ENCODE data around the gene ADORA1.
A peak's percentile ranks its signal among the peaks of the same experiment; 100 is the strongest.

ADORA1 gene

GRCh38 chr1:203199002-203199401 is 71.5 kb downstream of the ADORA1 start:
- H3K4me1 ChIP-seq (ENCODE audit: control insufficient read depth, insufficient read depth, low read length), result peaks cover 7% of the 10 kb centered on the region

DNA sequence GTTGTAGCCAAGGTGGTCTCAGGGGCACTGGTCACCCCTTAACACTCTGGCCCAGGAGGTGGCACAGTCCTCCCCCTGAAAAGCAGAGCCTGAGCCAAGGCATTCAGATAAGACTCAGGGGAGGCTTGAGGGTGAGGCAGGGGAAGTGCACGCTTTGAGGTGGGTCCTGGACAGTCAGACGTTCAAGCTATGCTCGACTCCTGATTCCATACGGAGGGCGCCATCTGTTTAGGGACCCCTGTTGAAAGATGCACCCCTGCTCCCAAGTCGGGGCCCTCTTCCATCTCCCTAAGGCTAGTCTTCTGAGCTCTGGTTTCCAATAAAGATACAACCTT is 71.9 kb downstream of the ADORA1 start:
- H3K4me3 ChIP-seq (ENCODE audit: low read length in 2 of 2), result no peak overlapping the region
- no peaks in the 10 kb centered on the region for H3K9me3 ChIP-seq (ENCODE audit: control insufficient read depth in 2 of 2, low read length in 2 of 2)
- H3K27ac ChIP-seq (ENCODE audit: low read length), result no peak overlapping the region

More at GRCh38 chr1:203199002-203199401, 71.5 kb downstream of the ADORA1 start:
- Histone ChIP-seq H3K9me3 (ENCODE audit: control insufficient read depth in 2 of 2, low read length in 2 of 2) (no peaks in the 10 kb centered on the region), H3K36me3 (ENCODE audit: control insufficient read depth in 2 of 2, insufficient read depth in 2 of 2, low read length in 2 of 2) (no peaks in the 10 kb centered on the region), H3K27me3 (ENCODE audit: control insufficient read depth in 1 of 2, insufficient read depth in 2 of 2, low read length in 2 of 2) (peaks cover 0 to 4% of the 10 kb centered on the region in 2 donors), H3K9ac (ENCODE audit: low read length in 2 of 2) (no peak overlapping the region), H3K4me3 (ENCODE audit: low read length in 2 of 2) (no peak overlapping the region), H3K27ac (ENCODE audit: low read length) (no peak overlapping the region)

DNA sequence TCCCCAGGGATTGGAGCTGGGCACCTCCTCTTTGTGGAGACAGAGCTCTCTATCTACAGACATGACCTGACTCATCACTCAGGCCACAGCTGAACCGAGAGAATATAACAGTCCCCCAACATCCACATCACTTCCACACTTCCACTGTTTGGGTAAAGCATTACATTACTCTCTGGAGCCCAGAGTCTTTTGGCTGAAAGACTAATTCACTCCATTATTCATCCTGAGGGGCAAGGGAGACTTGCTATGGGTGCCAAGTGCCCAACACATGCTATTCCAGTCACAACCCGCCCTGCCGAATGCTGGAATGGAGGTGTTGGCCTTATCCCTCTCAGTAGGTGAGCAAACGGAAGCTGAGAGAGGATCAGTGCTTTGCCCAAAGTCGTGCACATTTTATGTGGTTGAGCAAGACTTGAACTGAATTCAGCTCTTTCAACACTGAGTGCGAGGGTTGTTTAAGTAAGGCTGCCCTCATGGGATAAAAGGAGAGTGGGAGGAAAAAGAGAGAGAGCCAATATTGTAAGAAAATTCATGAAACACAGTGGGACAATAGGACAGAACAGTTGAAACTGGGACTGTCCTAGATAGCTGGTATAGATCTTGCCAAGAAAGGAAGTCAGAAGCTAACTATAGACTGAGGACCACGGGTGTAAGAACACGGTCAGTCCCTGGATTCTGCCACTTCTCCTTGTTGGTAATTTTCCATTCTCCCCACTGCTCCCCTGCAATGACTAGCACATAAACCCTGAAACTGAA is 72.5 kb downstream of the ADORA1 start:
- no peaks in the 10 kb centered on the region for H3K36me3 ChIP-seq (ENCODE audit: control insufficient read depth in 2 of 2, insufficient read depth in 2 of 2, low read length in 2 of 2)
- peaks cover 10% of the 10 kb centered on the region for H3K4me1 ChIP-seq (ENCODE audit: control insufficient read depth, insufficient read depth, low read length)
- no peak overlapping the region for H3K4me3 ChIP-seq (ENCODE audit: low read length in 2 of 2)
- H3K27me3 ChIP-seq (ENCODE audit: control insufficient read depth in 1 of 2, insufficient read depth in 2 of 2, low read length in 2 of 2), result peaks cover 0 to 4% of the 10 kb centered on the region in 2 donors
- peak overlapping the region in 1 of 2 donors; percentile 21 for H3K9ac ChIP-seq (ENCODE audit: low read length in 2 of 2)
- no peak overlapping the region for H3K27ac ChIP-seq (ENCODE audit: low read length)
- no peaks in the 10 kb centered on the region for H3K9me3 ChIP-seq (ENCODE audit: control insufficient read depth in 2 of 2, low read length in 2 of 2)

More for the DNA sequence above, 71.9 kb downstream of the ADORA1 start:
- no peak overlapping the region for H3K9ac ChIP-seq (ENCODE audit: low read length in 2 of 2)
- H3K4me1 ChIP-seq (ENCODE audit: control insufficient read depth, insufficient read depth, low read length), result peaks cover 7% of the 10 kb centered on the region
- H3K36me3 ChIP-seq (ENCODE audit: control insufficient read depth in 2 of 2, insufficient read depth in 2 of 2, low read length in 2 of 2), result no peaks in the 10 kb centered on the region
- peaks cover 0 to 4% of the 10 kb centered on the region in 2 donors for H3K27me3 ChIP-seq (ENCODE audit: control insufficient read depth in 1 of 2, insufficient read depth in 2 of 2, low read length in 2 of 2)

GRCh38 chr1:203200916-203201315 is 73.4 kb downstream of the ADORA1 start:
- Histone ChIP-seq H3K4me3 (ENCODE audit: low read length in 2 of 2) (no peak overlapping the region), H3K36me3 (ENCODE audit: control insufficient read depth in 2 of 2, insufficient read depth in 2 of 2, low read length in 2 of 2) (no peaks in the 10 kb centered on the region), H3K27ac (ENCODE audit: low read length) (no peak overlapping the region), H3K9ac (ENCODE audit: low read length in 2 of 2) (no peak overlapping the region), H3K9me3 (ENCODE audit: control insufficient read depth in 2 of 2, low read length in 2 of 2) (no peaks in the 10 kb centered on the region), H3K27me3 (ENCODE audit: control insufficient read depth in 1 of 2, insufficient read depth in 2 of 2, low read length in 2 of 2) (peaks cover 3 to 4% of the 10 kb centered on the region in 2 donors), H3K4me1 (ENCODE audit: control insufficient read depth, insufficient read depth, low read length) (peaks cover 10% of the 10 kb centered on the region)

DNA sequence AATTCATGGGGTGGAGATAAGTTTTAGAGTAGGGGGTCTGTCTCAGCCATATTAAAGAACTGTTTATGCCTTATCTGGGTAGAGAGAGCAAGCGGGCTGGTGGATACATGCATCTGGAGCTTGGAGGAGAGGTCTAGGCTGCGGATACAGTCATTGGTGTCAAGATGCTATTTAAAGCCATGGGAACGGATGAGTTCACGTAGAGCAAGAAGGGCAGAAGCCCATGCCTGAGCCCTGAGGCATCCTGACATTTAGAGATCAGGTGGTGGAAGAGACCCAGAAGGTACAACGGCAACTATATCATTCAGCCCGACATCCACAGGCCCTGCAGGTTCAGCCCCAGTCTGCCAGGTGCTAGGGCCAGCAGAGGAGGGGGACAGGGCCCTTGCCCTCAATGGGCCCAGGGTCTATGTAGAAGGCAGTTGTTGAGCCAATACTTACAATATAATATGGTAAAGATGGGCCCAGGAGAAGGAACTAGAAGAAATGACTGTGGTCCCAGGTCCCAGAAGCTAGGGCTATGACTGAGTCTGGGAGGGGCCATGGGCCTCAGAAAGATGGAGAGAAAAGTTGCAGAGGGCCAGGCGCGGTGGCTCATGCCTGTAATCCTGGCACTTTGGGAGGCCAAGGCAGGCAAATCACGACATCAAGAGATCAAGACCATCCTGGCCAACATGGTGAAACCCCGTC is 74.1 kb downstream of the ADORA1 start:
- Histone ChIP-seq H3K27ac (ENCODE audit: low read length) (no peak overlapping the region), H3K4me1 (ENCODE audit: control insufficient read depth, insufficient read depth, low read length) (peaks cover 10% of the 10 kb centered on the region), H3K4me3 (ENCODE audit: low read length in 2 of 2) (no peak overlapping the region), H3K27me3 (ENCODE audit: control insufficient read depth in 1 of 2, insufficient read depth in 2 of 2, low read length in 2 of 2) (peaks cover 3 to 4% of the 10 kb centered on the region in 2 donors), H3K9ac (ENCODE audit: low read length in 2 of 2) (no peak overlapping the region), H3K9me3 (ENCODE audit: control insufficient read depth in 2 of 2, low read length in 2 of 2) (no peaks in the 10 kb centered on the region), H3K36me3 (ENCODE audit: control insufficient read depth in 2 of 2, insufficient read depth in 2 of 2, low read length in 2 of 2) (no peaks in the 10 kb centered on the region)

- Histone ChIP-seq H3K9me3 (ENCODE audit: control insufficient read depth in 2 of 2, low read length in 2 of 2) (no peaks in the 10 kb centered on the region), H3K27me3 (ENCODE audit: control insufficient read depth in 1 of 2, insufficient read depth in 2 of 2, low read length in 2 of 2) (peaks cover 3 to 4% of the 10 kb centered on the region in 2 donors), H3K27ac (ENCODE audit: low read length) (no peak overlapping the region), H3K36me3 (ENCODE audit: control insufficient read depth in 2 of 2, insufficient read depth in 2 of 2, low read length in 2 of 2) (no peaks in the 10 kb centered on the region), H3K4me1 (ENCODE audit: control insufficient read depth, insufficient read depth, low read length) (peaks cover 10% of the 10 kb centered on the region), H3K9ac (ENCODE audit: low read length in 2 of 2) (no peak overlapping the region), H3K4me3 (ENCODE audit: low read length in 2 of 2) (no peak overlapping the region)
Measured at GRCh38 chr1:203202431-203203245, 75.1 kb downstream of the ADORA1 start.

GRCh38 chr1:203204756-203205155 is 77.2 kb downstream of the ADORA1 start:
- no peaks in the 10 kb centered on the region for H3K9me3 ChIP-seq (ENCODE audit: control insufficient read depth in 2 of 2, low read length in 2 of 2)
- H3K9ac ChIP-seq (ENCODE audit: low read length in 2 of 2), result no peak overlapping the region
- no peaks in the 10 kb centered on the region for H3K36me3 ChIP-seq (ENCODE audit: control insufficient read depth in 2 of 2, insufficient read depth in 2 of 2, low read length in 2 of 2)
- no peak overlapping the region for H3K4me3 ChIP-seq (ENCODE audit: low read length in 2 of 2)
- peaks cover 3 to 4% of the 10 kb centered on the region in 2 donors for H3K27me3 ChIP-seq (ENCODE audit: control insufficient read depth in 1 of 2, insufficient read depth in 2 of 2, low read length in 2 of 2)
- no peak overlapping the region for H3K27ac ChIP-seq (ENCODE audit: low read length)
- H3K4me1 ChIP-seq (ENCODE audit: control insufficient read depth, insufficient read depth, low read length), result peaks cover 3% of the 10 kb centered on the region

DNA sequence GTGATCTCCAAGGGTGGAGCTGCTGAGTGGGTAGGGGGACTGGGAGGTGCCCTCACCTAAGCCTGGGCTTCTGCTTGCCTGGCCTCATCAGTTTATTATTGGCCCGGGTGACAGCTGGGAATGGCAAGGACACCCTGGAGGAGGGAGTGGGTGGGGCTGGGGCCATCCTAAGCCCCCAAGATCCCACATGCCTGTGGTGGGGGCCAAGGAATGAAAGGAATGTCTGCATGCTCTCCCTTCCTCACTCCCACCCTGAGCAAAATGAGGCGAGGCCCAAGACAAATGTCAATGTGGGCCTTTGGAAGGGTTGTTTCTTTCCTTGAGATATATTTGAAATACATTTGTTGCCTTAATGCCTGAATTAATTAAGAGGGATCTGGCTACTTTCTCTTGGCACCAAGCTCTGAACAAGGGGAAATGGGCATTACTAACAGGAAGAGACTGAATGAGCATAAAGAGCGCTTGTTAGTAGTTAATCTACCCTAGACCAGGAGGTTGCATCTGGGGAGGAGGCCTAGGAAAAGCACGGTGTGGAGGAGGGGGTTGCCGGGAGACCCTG is 78.7 kb downstream of the ADORA1 start:
- H3K4me1 ChIP-seq (ENCODE audit: control insufficient read depth, insufficient read depth, low read length), result peaks cover 3% of the 10 kb centered on the region
- H3K9ac ChIP-seq (ENCODE audit: low read length in 2 of 2), result no peak overlapping the region
- peaks cover under 1 to 3% of the 10 kb centered on the region in 2 donors for H3K27me3 ChIP-seq (ENCODE audit: control insufficient read depth in 1 of 2, insufficient read depth in 2 of 2, low read length in 2 of 2)
- H3K36me3 ChIP-seq (ENCODE audit: control insufficient read depth in 2 of 2, insufficient read depth in 2 of 2, low read length in 2 of 2), result no peaks in the 10 kb centered on the region
- no peak overlapping the region for H3K27ac ChIP-seq (ENCODE audit: low read length)
- H3K9me3 ChIP-seq (ENCODE audit: control insufficient read depth in 2 of 2, low read length in 2 of 2), result no peaks in the 10 kb centered on the region
- H3K4me3 ChIP-seq (ENCODE audit: low read length in 2 of 2), result no peak overlapping the region

GRCh38 chr1:203207751-203208150 is 80.2 kb downstream of the ADORA1 start:
- H3K4me1 ChIP-seq (ENCODE audit: control insufficient read depth, insufficient read depth, low read length), result peaks cover 3% of the 10 kb centered on the region
- H3K9ac ChIP-seq (ENCODE audit: low read length in 2 of 2), result no peak overlapping the region
- peaks cover 0 to 3% of the 10 kb centered on the region in 2 donors for H3K27me3 ChIP-seq (ENCODE audit: control insufficient read depth in 1 of 2, insufficient read depth in 2 of 2, low read length in 2 of 2)
- no peak overlapping the region for H3K27ac ChIP-seq (ENCODE audit: low read length)
- H3K36me3 ChIP-seq (ENCODE audit: control insufficient read depth in 2 of 2, insufficient read depth in 2 of 2, low read length in 2 of 2), result no peaks in the 10 kb centered on the region
- no peaks in the 10 kb centered on the region for H3K9me3 ChIP-seq (ENCODE audit: control insufficient read depth in 2 of 2, low read length in 2 of 2)
- no peak overlapping the region for H3K4me3 ChIP-seq (ENCODE audit: low read length in 2 of 2)

DNA sequence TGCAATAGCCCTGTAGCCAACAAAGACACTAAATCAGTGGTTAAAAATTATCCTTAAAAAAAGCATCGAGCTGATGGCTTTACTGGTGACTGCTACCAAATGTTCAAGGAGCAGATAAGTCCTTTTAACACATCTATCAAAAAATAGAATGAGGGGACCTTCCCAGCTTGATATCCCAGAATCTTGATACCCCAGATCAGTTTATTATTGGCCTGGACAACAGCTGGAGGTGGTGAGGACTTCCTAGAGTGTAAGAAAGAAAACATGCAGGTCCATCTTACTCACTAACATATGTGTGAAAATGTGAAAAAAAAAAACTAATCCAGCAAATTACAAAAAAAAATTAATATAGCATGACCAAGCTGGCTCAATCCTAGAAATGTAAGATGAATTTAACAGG is 80.7 kb downstream of the ADORA1 start:
- Histone ChIP-seq H3K9me3 (ENCODE audit: control insufficient read depth in 2 of 2, low read length in 2 of 2) (no peaks in the 10 kb centered on the region), H3K4me1 (ENCODE audit: control insufficient read depth, insufficient read depth, low read length) (peaks cover 3% of the 10 kb centered on the region), H3K36me3 (ENCODE audit: control insufficient read depth in 2 of 2, insufficient read depth in 2 of 2, low read length in 2 of 2) (no peaks in the 10 kb centered on the region), H3K27ac (ENCODE audit: low read length) (no peak overlapping the region), H3K27me3 (ENCODE audit: control insufficient read depth in 1 of 2, insufficient read depth in 2 of 2, low read length in 2 of 2) (peaks cover 0 to 3% of the 10 kb centered on the region in 2 donors), H3K9ac (ENCODE audit: low read length in 2 of 2) (no peak overlapping the region), H3K4me3 (ENCODE audit: low read length in 2 of 2) (no peak overlapping the region)

Measured in stomach smooth muscle (tissue), 2 donors.